ENCODE measurements around the gene RFWD3. TPM values are rescaled to one million over a fixed set of nuclear protein-coding genes. Genes with fewer than 3 reads are reported as not detected.
A peak's percentile ranks its signal among the peaks of the same experiment; 100 is the strongest.

Gene RFWD3
- total RNA-seq, 1 experiment from 2014 or later, result 53.7 TPM

DNA sequence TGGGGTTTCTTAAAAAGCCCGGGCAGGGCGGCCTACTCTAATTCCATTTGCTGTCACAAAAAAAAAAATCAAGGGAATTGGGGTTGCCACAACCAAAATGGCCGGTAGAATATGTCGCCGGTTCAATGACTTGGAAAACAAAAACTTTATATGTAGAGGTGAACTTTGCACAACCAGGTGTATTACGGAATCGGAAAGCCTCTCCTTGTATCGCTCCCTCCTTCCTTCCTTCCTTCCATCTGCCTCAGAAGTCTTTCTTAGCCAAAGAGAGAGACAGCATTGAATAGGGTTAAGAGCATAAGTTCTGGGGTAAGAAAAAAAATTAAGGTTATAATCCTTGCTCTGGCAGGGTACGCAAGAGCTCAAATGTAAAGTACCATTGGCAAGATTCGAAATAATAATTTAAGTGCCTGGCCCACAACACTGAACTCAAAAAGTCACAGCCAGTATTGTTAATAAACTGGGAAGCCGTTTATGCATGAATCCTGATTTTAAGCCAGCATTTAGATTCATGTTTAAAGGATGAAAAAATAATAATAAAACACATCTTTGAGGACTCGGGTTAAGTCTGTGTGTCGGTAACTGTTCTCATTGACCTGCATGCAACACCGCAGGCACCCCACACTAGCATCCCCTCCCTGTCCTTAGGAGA is 59.2 kb downstream of the RFWD3 start:
- Histone ChIP-seq H3K4me3 (ENCODE audit: low read depth in 2 of 2, low read length in 2 of 2) (peak overlapping the region; percentile 75 to 81), H3K36me3 (ENCODE audit: control insufficient read depth, insufficient read depth, low read length) (peaks cover 4% of the 10 kb centered on the region; the same call in 1 of the 2 replicates), H3K4me1 (ENCODE audit: control insufficient read depth, insufficient read depth, low read length) (peaks cover 14% of the 10 kb centered on the region; the same call in 1 of the 2 replicates), H3K9me3 (ENCODE audit: control insufficient read depth, insufficient read depth, low read depth, low read length) (no peaks in the 10 kb centered on the region), H3K27ac (ENCODE audit: low read length) (peak overlapping the region; percentile 79), H3K27me3 (ENCODE audit: control insufficient read depth, insufficient read depth, low read length) (no peaks in the 10 kb centered on the region)
- intact Hi-C loops (cut with micrococcal nuclease; ENCODE audit: unreplicated experiment), result no loop called here
- DNase-seq (ENCODE audit: low read depth, low spot score) (no peak), ATAC-seq (peak; percentile 44; the same call in 1 of the 2 replicates)
- CTCF ChIA-PET, result no interaction called here
- BruUV-seq (replicated peaks), result no TSS peak
- in situ Hi-C loops (cut with HindIII; ENCODE audit: low pct_unique_long_range_greater_than_20kb, low sequenced_read_pairs), result no loop called here
- TF ChIP-seq TCF7L2 (IDR thresholded peaks at IDR 0.05; ENCODE audit: low read depth, low read length) (no peak), SIN3A (IDR thresholded peaks at IDR 0.05; ENCODE audit: borderline replicate concordance, insufficient read depth, low read depth, low read length) (no peak), CTCF (IDR thresholded peaks at IDR 0.05) (no peak), POLR2AphosphoS5 (IDR thresholded peaks at IDR 0.05; ENCODE audit: low read depth, low read length) (no peak; the same call in 1 of the 2 replicates)
- TF ChIP-seq, protein P1, sequence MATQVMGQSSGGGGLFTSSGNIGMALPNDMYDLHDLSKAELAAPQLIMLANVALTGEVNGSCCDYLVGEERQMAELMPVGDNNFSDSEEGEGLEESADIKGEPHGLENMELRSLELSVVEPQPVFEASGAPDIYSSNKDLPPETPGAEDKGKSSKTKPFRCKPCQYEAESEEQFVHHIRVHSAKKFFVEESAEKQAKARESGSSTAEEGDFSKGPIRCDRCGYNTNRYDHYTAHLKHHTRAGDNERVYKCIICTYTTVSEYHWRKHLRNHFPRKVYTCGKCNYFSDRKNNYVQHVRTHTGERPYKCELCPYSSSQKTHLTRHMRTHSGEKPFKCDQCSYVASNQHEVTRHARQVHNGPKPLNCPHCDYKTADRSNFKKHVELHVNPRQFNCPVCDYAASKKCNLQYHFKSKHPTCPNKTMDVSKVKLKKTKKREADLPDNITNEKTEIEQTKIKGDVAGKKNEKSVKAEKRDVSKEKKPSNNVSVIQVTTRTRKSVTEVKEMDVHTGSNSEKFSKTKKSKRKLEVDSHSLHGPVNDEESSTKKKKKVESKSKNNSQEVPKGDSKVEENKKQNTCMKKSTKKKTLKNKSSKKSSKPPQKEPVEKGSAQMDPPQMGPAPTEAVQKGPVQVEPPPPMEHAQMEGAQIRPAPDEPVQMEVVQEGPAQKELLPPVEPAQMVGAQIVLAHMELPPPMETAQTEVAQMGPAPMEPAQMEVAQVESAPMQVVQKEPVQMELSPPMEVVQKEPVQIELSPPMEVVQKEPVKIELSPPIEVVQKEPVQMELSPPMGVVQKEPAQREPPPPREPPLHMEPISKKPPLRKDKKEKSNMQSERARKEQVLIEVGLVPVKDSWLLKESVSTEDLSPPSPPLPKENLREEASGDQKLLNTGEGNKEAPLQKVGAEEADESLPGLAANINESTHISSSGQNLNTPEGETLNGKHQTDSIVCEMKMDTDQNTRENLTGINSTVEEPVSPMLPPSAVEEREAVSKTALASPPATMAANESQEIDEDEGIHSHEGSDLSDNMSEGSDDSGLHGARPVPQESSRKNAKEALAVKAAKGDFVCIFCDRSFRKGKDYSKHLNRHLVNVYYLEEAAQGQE (IDR thresholded peaks at IDR 0.05; ENCODE audit: insufficient read depth in 1 of 2, low read depth in 2 of 2, low read length in 1 of 2), result no peak
- POLR2A ChIA-PET, result interaction anchor here (0.6 to 0.7 kb wide), 2 partner anchors 39 to 58 kb away, joined by 3 to 4 read pairs; no protein-coding TSS in a partner anchor

DNA sequence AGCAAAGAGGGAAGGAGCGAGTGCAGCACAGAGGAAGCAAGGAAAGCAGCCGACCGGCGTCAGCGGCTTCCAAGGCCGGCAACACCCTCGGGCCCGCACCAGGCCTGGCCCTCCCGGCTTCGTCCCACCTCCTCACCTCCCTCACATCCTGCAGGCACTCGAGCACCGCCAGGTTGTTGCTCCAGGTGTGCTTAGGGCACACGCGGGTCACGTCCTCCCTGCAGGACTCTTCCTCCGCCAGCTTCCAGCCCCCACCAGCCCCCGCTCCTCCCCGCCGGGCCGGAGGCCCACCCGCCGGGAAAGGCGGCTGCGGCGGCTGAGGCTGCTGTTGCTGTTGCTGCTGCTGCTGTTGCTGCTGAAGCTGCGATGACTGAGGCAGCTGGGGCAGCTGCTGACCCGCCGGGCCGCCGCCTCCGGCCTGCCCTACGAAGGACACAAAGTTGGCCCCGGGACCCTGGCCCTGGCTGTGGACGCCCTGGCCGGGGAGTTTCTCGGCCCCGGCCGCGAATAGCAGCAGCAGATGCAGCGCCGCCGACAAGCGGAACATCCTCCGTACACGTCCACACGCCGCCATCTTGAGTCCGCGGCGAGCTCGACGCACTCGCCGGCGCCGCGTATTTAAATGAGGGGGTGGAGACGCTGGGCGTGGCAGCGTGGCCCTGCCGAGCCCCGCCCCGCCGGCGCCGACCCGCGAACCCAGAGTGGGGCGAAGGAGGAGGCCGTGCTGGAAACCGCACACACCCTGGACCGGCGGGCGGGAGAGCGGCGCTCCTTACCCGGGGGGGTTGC is 60.0 kb downstream of the RFWD3 start, which contains the start of gene GLG1:
Gene GLG1, minus strand, starts transcription at position 594 of the 789 bp plus-strand sequence. Its CDS starts 20 bp downstream, at position 574.
- intact Hi-C loops (cut with micrococcal nuclease; ENCODE audit: unreplicated experiment), result no loop called here
- ATAC-seq (peak; percentile 98), DNase-seq (ENCODE audit: low read depth, low spot score) (no peak)
- in situ Hi-C loops (cut with HindIII; ENCODE audit: low pct_unique_long_range_greater_than_20kb, low sequenced_read_pairs), result no loop called here
- no TSS peak for BruUV-seq (replicated peaks)
- peak within 1 kb of the TSS; percentile 79 for H3K27ac ChIP-seq (ENCODE audit: low read length)
- CTCF ChIA-PET, result no interaction called here
- no peaks in the 10 kb centered on the region for H3K27me3 ChIP-seq (ENCODE audit: control insufficient read depth, insufficient read depth, low read length)
- H3K4me3 ChIP-seq (ENCODE audit: low read depth in 2 of 2, low read length in 2 of 2), result peak within 1 kb of the TSS; percentile 75 to 81
- H3K36me3 ChIP-seq (ENCODE audit: control insufficient read depth, insufficient read depth, low read length), result peaks cover 4% of the 10 kb centered on the region; the same call in 1 of the 2 replicates
- peaks cover 17% of the 10 kb centered on the region; the same call in 1 of the 2 replicates for H3K4me1 ChIP-seq (ENCODE audit: control insufficient read depth, insufficient read depth, low read length)
- TF ChIP-seq, protein P1 (IDR thresholded peaks at IDR 0.05; ENCODE audit: insufficient read depth in 1 of 2, low read depth in 2 of 2, low read length in 1 of 2), result no peak
- TF ChIP-seq POLR2AphosphoS5 (IDR thresholded peaks at IDR 0.05; ENCODE audit: low read depth, low read length), result peak; percentile 83
- no peak for TF ChIP-seq TCF7L2 (IDR thresholded peaks at IDR 0.05; ENCODE audit: low read depth, low read length)
- TF ChIP-seq SIN3A (IDR thresholded peaks at IDR 0.05; ENCODE audit: borderline replicate concordance, insufficient read depth, low read depth, low read length), result 0 out of 2 replicates have a peak, but pooled peaks have one; percentile 46
- TF ChIP-seq CTCF (IDR thresholded peaks at IDR 0.05), result no peak
- POLR2A ChIA-PET, result interaction anchor here (0.7 kb wide), 1 partner anchor 40 kb away, joined by 4 read pairs; no protein-coding TSS in a partner anchor
- no peaks in the 10 kb centered on the region for H3K9me3 ChIP-seq (ENCODE audit: control insufficient read depth, insufficient read depth, low read depth, low read length)

All from Panc1 (cell line).